Effector CD8-positive, alpha-beta T cell (primary cell): ENCODE results near the gene OPHN1.

Source experiments
- DNase-seq: peaks from one replicate; lab custom pipeline; 2025; lab: John Stamatoyannopoulos, UW

The OPHN1 gene

DNA sequence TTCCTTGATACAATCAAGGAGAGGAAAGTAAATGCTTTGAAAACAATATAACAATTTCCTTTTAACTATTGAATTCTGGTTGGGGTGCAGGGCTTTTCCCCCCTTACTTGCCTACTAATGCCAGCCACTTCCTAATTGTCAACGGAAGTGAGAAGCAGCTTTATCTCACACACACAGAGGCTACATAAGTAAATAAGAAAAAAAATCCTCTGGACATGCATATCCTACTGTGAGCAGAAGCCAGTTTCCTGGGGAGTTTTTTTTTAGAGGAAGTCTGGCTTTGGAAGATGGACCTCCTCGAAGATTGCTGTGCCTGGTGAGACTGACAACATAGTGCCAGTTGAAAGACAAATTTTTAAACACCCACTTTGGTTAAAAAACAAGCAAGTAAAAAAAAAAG is 180.6 kb downstream of the OPHN1 start:
- no peak for DNase-seq

DNA sequence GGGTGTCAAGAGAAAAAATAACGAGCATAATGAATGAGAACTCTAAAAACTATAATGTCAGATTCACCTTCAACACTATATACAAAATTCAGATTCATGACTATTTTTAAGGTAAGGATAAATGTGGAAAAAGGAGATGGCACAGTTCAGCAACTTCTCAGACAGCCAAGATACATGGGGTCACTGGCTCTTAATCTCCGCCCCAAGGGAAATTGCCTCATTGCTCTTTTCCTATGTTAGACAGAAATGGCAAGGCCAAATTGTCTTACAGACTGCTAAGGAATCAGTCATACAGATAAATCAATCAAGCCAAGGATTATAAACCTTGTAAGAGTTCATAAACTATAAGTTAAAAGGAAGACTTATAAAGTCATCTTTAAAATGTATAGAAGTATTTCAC is 183.4 kb downstream of the OPHN1 start:
- no peak for DNase-seq

DNA sequence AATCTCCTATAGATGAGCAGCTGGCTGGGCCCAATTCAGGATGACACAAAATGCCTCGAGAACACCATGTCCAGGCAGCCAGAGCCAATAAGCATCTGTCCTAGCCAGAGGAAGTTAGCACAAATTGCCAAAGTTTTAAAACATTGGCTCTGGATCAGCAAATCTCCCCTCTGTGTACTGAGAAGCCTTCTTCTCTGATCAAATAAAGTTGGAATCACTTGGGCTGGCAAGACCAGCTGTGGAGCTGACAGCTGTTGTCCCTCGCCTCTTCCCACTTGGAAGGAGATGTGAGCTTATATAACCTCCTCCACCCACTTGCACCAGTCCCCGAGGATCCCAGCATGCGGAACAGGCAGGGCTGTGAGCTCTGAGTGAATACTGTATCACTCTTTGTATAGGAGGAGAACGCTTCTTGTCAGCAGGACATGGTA is 183.9 kb downstream of the OPHN1 start:
- no peak for DNase-seq

DNA sequence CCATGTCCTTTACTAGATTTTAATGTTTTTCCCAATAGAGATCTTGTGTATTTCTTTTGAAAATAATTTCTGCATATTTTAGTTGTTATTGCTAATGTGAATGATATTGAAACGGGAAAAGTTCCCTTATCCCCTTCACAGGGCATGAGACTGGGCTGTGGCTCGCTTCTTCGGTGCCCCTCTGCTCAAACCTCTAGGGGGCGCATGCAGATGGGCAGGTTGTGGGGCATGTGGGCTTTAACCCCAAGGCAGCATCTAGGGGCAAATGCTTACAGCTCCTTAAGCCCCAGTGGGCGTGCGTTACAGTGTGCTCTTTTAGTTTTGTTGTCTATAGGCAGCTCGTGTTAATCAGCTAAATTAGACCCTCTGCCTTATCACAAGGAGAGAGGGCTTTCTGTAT is 194.7 kb downstream of the OPHN1 start:
- no peak for DNase-seq

DNA sequence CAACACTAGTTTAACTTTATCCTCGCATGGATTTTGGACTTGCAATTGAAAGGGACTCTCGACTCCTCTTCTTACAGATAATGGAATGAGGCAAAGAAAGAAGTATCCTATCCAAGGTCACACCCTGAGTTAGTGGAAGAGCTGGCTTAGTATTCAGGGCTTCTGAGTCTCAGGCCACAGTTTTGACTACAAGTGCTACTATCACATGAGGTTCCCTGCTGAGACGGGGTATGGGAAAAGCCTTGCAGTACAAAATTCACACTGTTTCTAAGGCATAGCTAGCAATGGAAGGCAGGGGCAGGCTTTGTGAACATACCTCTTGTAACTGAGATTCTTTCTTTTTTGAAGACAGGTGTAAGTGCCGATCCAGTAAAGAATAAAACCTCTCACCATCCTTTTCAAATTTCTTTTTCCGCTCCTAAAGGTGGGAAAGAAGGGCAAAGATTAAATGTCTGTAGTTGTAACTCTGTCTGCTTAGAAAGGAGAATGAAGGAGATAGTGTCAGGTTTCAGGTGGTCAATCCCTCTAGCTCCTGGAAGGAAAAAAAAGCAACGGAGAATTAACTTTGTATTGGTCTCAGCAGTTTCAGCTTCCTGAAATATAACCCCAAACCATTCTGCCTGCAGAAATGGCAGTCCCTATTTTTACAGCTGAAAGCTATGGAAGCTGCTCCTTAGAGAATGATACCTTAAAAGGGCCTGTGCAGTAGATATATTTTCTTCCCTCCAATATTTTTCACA is 199.0 kb downstream of the OPHN1 start:
- DNase-seq, result no peak

DNA sequence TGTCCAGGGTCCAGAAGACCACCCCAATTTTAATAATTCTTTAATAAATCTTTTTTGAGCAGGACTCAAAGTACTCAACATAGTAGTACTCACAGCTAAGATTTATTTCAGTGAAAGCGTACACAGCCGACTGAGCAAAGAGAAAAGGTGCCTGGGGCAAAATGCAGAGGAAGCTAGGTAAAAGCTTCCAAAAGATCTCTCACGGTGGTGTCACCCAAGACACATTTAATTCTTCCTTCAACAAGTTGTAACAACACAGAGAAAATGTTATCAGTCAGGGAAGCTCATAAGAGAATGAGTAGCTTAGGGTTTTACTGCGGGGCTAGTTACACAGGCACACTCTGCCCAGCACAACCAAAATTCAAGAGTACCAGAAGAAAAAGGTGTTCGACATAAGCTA is 201.1 kb downstream of the OPHN1 start:
- DNase-seq, result no peak

DNA sequence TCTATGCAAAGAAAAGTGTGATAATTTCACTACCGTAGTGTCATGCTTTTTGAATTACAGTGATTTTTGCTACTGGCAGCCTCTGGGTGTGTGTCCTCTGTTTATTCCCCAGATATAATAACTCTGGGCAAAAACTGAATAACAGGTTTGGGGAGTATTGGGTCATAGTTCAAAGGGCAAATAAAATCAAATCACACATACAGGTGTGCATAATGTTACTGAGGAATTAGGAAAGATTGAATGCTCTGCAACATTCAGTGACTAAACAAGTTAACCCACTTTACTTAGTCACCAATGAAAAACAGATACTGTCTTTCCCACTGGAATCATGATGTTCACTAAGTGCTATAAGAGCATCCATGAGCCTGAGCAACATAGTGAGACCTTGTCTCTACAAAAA is 224.3 kb downstream of the OPHN1 start:
- DNase-seq, result no peak

DNA sequence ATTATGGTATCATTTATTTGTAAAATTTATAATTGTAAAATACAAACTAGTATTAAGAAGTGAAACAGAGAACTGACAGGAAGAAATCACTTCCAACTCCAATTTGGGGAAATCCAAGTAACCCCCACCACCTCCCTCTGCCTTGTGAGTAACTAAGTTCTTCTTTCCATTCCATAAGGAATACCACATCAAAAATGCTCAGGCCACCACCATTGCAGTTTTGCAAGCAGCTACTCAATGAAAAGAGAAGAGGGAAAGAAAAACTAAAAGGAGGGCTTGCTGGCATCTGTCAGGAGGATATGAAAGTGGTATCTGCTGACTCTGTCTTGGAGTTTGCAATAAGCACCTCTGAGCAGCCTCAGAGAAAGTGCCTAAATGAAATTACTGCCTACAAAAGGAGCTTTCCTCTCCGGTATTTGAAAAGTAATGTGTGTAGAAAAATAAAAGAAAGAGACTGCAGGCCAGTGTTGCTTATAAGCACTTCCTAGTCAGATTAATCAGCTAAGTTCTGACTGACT is 228.7 kb downstream of the OPHN1 start:
- DNase-seq, result no peak

DNA sequence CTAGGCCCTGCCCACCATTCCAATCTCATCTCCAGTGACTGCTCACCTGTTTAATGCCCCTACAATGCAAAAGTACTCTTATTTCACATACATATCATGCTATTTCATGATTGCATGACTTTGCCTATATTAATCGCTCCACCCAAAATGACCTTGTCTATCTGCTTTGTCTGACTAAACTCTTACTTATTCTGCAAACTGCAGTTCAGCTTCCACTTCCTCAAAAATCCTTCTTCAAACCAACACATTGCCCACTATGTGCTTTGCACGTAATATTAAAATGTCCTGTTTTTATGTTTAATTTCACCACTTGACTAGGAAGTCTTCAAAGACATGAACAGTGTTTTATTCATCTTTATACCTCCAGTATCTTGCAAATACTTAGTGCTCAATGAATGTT is 229.6 kb downstream of the OPHN1 start:
- DNase-seq, result no peak

DNA sequence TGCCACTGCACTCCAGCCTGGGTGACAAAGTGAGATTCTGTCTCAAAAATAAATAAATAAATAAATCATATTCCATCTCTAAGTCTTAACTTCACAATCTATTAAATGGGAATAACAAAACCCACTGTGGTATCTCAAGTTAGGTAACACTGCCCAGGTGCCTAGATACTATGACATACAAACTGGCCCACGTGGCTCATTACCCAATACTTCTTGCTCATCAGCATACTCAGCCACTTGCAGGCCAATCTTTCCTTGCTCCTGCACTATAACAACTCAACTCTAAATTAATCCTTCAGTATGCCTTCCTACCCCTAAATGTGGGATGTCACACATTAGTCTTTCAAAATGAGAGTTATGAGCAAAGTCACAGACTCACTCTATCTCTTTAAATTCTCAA is 230.1 kb downstream of the OPHN1 start:
- no peak for DNase-seq

DNA sequence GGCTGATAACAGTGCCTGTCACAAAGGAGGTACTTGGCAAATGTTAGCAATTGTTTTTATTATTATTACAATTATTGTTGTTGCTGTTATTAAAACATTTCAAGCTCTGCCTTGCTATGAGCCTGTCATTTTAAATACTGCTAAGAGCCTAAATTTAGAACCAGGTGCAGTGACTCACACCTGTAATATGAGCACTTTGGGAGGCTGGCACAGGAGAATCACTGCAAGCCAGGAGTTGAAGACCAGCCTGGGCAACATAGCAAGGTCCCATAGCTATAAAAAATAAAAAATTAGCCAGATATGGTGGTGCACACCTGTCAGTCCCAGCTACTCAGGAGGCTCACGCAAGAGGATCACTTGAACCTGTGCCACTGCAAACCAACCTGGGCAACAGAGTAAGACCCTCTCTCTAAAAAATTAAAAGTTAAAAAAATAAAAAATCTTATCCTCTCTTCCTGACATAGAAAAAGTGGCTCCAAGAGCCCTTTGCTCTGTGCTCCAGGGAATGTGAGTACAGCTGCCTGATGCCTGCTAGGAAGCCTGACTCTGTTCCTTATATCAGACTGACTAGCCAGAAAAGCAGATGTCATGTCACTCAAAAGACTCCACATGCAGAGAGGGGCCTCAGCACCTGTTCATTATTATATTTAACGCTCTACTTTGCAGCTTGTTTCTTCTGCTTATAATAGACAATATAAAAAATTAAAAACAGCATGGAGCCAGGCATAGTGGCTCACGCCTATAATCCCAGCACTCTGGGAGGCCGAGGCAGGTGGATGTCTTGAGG is 234.0 kb downstream of the OPHN1 start:
- DNase-seq, result no peak

DNA sequence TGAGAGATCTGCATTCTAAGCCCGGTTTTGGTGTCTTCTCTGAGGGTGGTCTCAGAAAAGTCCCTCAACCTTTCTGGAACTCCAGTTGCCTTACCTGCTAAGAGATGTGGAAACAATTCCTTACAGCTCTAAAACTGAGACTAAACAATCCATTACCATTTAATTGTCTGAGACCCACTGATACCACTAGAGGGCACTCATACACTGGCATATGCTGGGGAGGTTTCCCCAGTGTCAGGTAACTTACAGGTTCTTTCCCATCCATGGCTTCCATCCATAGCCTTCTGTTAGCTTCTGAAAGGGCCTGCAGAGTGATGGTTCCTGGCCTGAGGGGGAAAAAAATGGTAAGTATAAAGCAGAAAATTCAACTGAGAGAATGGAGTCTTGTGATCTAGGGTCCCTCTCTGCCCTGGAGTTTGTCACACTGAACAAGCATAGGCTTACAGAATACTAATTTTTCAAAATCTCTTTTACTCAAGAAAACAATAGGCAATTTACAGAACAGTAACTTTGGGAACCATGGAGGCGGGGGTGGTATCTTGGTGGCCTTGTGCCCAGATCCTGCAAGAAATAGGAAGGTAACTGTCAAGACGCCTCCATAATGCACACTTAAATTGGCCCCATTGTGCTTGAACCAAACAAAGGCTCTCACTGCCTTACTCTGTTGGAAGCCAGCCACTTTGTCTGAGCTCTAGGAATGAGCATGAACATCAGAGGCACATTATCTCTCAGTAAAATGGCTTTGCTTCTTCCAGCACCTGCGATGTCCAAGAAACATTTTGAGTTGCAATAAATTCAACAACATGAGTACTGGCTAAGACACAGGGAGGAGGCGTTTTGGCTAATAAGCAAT is 236.1 kb downstream of the OPHN1 start:
- DNase-seq, result no peak

DNA sequence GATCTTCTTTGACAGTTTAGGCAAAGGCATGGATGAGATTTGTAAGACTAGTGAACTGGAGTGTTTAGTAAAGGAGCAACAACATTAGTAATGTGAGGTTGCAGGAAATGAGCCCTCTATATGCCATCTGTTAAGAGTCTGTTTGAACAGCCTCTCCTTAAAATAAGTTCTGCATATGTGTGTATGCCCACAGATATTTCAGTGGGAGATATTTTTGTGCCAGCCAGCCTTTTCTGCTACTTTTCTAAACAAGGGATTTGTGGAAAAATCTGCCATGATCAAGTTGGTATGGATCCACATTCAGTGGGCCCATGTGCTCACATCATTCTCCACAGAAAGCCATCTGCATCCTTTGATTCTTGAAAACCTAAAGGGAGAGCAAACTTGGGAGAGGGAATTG is 237.7 kb downstream of the OPHN1 start:
- DNase-seq, result no peak

DNA sequence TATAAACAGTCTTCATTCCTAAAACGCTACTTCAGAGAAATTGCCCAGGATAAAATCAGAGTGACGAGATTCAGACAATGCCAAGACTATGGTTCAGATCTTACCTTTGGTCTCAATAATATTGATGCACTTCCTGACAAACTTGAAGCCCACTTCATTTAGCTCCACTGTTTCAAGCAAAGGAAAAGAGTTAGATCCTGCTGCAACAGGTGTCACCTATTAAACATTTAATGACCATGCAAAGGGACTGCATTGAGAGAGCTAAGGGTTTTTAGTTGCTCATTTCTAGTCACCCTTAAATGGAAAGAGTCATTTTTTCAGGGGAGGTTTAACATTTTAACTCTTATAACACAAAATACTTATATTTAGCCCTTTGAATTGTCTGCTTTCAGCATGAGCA is 239.5 kb downstream of the OPHN1 start:
- no peak for DNase-seq

DNA sequence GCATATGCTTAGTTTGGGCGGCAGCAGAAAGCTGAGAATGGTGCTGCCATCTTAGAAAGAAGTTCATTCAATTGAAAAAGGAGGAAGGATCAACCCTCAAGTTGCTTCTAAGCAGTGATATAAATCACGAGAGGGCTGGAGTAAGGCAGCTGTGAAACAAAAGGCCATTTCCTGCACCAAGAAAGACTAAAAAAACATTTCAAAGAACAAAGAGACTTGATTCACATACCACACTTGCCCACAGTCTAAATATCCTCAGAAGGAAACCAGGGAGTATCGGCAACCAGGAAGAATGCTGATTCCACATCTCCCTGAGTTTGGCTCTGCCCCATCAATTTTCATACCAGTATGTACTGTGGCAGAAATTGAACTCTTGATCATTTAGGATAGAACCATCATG is 240.1 kb downstream of the OPHN1 start:
- DNase-seq, result no peak

DNA sequence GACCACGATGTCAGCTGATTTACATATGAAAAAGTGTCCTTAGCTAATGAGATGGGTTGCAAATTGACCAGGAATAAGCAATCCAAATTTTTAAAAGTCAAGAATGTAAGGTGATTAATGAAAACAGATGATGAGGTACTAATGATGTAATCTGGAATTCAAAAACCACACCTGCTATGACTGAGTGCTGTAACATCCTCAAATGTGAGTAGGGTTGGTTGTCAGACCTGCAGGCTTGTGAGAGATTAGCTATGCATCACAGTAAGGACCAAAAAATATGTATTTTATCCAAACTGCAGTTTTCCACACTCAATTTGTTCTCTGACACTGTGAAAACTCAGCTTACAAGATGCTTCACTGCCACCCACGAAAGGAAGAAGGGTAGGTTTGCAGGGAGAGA is 242.5 kb downstream of the OPHN1 start:
- DNase-seq, result no peak

DNA sequence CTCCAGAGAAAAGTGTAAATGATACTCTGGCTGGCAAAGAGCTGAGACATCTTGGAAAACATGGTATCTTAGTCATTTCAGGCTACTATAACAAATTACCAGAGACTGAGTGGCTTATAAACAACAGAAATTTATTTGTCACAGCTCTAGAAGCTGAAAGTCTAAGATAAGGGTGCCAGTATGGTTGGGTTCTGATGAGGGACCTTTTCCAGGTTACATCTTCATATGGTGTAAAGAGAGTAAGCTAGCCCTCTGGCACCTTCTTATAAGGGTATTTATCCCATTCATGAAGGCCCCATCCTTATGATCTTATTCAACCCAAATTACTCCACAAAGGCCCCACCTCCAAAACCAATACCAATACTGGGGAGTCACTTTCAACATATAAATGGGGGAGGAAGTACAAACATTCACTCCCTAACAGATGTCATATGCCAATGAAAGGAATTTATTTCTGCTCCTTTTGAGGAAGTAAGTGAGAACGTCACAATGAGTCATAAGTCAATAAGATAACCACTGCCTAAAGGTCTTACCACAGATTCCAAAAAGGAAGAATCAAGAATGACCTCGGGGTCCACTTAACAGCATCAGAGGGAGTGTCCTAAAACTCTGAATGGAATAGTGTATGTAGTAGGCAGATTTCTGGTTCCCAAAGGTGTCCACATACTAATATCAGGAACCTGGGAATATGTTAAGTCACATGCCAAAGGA is 246.6 kb downstream of the OPHN1 start:
- DNase-seq, result no peak

DNA sequence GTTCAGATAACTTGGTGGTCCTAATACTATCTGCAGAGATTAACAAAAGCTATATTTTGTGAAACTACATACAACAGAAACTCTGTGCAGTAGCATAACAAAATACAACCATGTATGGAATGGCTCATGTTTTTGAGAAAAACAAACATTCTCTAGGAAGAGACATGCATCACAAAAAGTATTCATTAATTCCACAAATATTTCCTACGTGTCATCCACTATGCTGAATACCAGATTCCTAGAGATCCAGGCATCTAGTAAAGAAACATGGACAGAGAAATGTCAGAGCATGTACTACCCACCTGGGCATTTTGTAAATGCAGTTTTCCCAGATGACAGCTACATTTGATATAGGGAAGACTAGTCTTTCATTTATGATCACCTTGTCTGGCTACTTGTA is 248.1 kb downstream of the OPHN1 start:
- DNase-seq, result no peak

DNA sequence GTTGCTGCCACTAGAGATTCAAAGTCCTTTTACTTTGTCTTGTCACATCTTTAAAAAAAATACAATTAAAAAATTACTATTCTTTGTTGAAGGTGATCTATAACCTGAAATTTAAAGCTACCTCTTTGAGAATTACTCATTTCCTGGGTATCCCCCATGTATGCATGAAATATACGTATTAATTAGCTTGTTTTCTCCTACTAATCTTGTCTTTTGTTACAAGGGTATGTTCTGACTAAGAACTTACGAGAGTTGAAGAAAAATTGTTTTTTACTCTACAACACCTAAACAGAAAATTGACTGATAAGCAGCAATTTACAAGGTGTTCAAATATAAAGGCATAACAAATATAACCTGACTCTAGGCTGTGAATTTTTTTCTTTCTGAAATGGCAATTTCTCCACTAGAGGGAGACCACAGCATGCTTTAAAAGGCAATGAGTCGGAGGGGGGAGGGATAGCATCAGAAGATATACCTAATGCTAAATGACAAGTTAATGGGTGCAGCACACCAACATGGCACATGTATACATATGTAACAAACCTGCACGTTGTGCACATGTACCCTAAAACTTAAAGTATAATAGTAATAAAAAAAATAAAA is 249.6 kb downstream of the OPHN1 start:
- no peak for DNase-seq

DNA sequence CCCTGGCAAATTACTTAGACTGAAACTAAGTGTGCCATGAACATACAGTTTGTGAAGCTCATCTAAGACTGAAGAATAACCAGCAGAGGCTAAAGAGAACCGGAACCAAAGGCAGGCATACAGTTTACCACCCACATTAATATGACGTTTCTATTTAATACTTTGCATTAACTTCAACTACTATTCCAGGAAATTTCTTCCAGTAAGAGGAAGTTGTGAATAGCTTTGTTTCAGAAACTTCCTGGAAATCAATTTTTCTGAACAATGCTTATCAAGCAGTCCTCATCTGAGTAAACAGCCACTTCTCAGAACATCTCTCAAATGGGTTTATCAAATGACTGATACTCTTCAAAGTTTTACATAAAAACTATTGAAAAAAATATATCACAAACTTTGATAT is 252.7 kb downstream of the OPHN1 start:
- no peak for DNase-seq

DNA sequence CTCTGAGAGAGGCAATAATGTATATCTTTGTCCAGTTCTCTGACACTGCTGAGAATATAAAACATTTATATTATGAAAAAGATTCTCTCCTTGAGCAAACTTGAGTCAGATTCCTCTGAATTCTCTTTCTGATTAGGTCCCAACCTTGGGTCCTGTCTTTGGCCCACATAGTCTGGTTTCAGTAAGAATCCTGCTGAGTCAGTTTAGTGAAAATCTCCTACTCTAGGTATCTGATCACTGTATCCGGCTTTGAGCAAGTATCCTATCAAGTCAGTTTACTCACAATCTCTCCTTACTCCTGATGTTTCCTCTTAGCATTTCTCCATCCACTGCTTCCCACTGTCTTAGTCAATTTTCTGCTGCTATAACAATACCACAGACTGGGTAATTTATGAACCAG is 253.9 kb downstream of the OPHN1 start:
- no peak for DNase-seq
